CD1c-positive myeloid dendritic cell (primary cell): ENCODE measurements around the gene PDCD2L.
"Not testable (repeated sequence)": the region's sequence is repeated elsewhere in the genome, so short reads cannot be mapped to it uniquely, and the experiment has no call there.

Experiments
- DNase-seq: peaks from one replicate; pipeline ENCODE4 v3.0.0-alpha.2; 2016; ENCODE audit errors: extremely low spot score

Gene PDCD2L

DNA sequence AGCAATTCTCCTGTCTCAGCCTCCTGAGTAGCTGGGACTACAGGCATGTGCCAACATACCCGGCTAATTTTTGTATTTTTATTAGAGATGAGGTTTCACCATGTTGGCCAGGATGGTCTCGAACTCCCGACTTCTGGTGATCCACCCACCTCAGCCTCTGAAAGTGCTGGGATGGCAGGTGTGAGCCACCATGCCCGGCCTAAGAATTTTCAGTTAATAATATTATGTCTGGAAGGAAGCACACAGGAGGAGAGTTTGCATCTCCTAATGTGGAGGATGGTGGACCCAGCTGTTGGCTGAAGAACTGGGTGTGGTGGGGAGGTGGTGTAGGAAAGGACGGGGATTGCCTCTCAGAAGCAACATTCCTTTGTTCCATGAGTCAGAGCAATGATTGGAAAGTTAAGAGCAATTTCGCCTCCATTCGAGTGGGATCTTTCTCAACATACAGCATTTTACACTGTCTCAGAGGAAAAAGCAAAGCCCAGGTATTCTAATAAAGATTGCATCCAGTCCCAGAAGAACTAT lies 11.9 kb downstream of the PDCD2L start:
- no peak for DNase-seq

DNA sequence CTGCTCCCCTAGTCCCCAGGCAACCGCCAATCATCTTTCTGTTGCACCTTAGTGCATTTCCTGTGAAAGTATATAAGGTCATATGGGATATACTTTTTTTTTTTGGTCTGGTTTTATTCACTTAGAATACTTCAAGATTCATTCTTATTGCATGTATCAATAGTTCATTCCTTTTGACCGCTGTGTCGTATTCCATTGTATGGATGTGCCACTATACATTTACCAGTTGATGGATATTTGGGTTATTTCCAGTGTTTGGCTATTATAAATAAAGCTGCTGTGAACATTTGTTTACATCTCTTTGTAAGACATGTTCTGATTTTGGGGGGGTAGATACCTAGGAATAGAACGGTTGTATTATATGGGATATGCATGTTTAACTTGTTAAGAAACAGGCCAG lies 14.1 kb downstream of the PDCD2L start:
- no peak for DNase-seq

DNA sequence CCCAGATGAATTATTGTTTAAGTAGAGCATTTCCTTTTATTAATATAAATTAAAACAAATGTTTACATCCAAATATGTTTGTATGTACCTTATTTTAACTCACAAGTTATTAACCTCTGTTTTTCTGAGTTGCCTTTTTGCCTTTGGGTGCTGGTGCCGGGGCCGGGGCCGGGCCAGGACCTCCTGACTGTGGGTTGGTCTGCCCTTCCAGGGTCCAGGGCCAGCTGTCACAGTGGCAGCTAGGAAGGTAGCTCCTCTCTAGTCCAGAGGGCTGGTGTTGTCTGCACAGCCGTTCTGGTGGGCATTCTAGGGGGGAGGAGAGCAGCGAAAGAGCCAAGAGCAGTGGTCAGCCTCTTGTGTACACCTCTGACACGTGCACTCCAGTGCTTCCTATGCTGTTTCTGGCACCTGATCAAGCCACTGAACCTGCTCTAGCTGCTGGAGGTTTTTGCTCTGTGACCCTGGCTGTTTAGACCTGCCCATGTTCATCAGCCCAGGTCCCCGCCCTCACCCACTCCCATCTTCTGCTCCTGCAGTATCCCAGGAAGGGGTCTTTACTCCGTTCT lies 22.0 kb downstream of the PDCD2L start:
- no peak for DNase-seq

DNA sequence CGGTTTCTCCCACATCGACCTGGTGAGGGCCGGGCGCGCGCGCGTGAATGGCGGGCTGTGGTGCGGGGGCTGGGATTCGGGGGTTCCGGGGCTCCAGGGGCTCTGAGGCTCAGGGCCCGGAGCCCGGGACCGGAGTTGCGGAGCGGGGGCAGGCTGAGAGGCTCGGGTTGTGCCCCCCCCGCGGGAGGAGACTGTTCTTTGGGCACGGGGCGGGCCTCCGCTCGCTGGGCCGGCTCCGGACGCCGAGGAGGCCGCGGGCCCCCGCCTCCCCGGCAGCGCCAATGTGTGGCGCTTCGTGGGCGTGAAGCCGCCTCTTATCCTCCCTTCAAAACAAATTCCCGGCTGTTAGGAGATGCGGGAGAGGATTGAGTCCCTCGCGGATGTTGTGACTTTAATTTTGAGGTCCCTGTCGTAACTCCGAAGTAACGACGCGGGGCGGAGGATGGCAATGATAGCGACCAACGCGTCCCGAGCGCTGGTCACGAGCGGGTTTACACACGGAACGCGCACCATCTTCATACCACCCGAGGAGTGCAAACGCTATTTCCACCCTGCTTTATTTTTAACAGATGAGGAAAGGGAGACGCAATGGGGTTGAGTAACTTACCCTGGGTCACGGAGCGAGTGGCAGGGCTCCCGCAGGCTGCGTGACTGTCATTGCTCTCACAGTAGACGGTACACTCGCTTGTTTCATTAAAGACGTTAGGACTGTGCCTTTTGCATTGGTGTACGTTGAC lies 24.5 kb downstream of the PDCD2L start:
- DNase-seq = peak; percentile 60

DNA sequence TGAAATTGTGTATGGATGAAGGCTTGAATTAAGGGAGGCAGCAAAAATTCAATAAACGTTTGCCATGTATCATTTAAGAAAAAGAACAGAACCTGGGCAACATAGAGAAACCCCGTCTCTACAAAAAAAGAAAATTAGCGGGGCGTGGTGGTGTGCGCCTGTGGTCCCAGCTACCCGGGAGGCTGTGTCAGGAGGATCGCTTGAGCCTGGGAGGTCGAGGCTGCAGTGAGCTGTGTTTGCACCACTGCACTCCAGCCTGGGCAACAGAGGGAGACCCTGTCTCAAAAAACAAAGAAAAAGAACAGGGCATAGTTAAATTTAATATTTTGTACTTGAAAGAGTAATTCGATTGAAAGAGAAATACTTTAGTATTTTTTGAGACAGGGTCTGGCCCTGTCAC lies 25.4 kb downstream of the PDCD2L start:
- DNase-seq = no peak

DNA sequence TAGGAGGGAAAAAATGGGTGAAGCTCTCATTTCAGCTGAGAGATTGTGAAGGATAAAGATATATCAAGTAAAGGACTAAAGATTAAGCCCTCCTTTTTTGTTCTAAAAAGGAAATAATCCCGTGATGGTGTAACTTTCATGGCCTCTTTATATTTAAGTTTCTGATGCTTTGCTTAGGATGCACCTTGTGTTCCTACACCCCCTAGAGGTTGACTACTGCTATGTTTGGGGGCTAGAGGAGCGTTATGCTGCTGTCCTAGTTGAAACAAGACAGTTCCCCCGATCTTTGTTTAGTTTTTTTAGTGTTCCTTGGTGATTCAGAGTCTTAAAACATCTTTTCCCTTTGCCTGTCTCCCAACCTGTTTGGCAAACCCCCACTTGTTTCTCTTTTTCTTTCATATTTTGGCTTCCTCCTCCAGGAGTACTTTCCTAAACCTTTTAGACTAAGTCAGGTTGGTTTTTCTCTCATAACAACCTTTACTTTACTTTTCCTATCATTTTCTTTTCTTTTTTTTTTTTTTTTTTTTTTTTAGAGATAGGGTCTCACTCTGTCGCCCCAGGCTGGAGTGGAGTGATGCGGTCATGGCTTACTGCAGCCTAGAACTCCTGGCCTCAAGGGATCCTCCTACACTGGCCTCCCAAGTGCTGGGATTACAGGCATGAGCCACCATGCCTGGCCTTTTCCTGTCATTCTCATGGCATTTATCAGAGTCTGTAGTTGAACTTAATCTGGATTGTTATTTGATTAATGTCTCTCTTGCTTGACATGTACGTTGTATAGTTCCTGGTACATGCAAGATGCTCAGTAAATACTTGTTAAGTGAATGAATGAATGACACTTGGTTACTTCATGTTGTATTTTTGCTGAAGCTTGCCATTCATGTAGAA lies 26.8 kb downstream of the PDCD2L start:
- peak; percentile 64 for DNase-seq

DNA sequence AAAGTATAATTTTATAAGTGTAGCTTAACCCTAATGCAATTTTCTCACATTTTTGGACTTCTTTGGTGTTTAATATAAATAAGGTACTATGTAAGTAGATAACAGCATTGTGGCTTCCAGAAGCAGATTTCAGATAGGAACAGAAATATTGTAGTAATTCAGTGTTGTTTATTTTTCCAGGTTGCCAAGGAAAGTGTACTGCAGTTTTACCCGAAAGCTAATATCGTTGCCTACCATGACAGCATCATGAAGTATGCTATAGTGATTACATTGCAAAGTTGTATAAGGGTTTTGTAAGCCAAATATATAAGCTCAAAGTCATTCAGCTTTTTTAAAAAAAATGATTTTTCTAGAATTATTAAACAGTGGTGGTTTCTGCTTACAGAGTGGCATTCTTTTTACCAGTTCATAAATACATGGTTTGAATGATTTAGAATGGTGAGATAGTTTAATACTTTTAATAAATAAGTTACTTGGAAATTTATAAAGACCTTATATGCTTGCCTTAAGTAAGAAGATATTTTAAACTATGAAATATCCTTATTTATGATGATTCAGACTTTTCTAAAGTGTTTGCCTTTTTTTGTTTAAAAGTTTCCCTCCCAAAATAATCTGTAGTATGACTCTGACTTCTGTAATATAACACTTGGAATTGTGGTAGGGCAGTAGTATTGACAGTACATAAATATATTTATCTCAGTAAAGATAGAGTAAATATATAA lies 27.6 kb downstream of the PDCD2L start:
- no peak for DNase-seq

DNA sequence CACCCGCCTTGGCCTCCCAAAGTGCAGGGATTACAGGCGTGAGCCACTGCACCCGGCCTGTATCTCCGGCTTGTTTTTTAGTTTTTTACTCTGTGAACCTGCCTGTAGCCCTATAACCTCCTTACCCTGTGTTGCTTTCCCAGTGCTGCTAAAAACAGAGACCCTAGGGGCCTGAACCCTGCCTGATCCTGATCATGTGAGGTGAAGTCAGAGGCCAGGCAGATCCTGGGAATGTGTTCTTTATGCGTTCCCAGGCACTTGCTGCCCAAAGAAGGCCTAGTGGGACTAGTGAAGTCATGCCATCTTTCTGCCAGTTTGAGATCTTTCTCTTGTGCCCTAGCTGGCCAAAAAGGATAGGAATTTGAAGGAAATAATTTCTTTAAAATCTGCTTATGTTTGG lies 28.6 kb downstream of the PDCD2L start:
- DNase-seq = no peak

DNA sequence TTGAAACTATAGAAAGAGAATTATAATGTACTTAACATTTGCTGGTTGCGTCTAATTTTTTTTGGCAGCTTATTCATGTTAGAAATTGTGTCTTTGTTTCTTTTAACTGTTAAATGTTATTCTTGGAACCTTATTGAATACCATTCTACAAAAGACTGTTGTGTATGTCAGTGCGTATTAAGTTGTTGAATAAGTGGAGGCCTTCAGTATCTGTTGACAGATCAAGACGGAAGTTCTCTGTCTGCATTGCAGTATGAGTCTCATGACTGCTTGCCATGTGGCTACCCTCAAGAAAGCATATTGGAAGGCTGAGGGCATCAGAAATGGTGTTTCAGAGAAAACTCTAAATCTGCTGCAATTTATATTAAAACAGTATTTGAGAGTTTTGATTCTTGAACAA lies 32.5 kb downstream of the PDCD2L start:
- no peak for DNase-seq

DNA sequence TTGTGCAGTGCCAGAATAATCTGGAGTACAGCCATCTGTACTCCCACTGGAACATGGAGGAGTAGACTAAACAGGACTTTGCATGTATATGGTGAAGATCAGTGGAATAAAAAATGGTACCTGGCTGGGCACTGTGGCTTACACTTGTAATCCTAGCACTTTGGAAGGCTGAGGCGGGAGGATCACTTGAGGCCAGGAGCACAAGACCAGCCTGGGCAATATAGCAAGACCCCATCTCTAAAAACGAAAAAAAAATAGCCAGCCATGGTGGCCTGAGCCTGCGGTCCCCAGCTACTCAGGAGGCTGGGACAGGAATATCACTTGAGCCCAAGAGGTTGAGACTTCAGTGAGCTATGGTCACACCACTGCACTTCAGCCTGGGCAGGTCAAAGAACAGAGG lies 44.0 kb downstream of the PDCD2L start:
- no peak for DNase-seq

DNA sequence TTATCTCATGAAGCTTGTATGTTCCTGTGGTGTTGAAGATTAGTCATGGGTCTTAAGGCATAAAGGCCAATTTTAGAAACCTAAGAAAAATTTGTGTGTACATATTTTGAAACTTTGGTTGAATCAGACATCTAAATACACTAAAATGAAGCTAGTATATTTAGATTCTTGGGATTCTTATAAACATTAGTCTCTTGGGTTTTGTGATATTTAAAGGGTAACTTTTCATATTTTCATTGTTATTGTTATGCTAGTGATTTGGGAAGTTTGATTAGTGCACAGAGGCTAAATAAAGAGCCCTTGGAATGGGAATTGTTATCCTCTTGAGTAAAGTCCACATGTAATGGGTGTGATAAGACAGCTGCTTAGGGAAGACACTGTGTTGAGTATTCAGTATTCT lies 48.5 kb downstream of the PDCD2L start:
- no peak for DNase-seq

DNA sequence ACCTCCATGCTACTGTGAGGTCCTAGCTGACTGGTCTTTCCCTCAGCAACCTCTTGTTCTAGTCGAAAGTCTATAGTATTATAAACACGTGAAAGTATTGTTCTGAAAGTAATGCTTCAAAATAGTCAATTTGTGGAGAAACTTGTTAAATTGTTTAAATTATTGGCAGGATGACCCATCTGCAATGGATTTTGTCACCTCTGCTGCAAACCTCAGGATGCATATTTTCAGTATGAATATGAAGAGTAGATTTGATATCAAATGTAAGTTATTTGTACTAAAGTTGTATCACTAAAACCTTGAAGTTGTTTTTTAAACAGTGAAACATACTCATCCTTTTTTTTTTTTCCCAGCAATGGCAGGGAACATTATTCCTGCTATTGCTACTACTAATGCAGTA lies 49.9 kb downstream of the PDCD2L start:
- DNase-seq = no peak

DNA sequence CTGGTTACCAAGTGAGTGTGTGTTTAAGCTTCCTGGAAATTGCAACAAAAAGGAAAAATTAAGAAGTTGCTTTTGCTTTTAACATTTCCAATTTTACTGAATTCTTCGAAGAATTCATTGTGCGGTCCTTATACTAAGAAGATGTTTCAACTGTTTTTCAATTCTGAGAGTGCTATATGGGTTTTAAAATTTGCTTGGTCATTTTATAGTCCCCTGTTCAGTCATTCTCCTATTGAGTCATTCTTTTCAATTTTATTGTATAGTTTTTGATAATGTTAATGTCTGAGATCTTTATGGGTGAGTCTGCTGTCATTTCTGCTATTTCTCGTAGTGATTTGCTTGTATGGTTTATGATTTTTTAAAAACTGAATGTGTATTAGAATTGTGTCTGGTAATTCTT lies 50.5 kb downstream of the PDCD2L start:
- DNase-seq = no peak

DNA sequence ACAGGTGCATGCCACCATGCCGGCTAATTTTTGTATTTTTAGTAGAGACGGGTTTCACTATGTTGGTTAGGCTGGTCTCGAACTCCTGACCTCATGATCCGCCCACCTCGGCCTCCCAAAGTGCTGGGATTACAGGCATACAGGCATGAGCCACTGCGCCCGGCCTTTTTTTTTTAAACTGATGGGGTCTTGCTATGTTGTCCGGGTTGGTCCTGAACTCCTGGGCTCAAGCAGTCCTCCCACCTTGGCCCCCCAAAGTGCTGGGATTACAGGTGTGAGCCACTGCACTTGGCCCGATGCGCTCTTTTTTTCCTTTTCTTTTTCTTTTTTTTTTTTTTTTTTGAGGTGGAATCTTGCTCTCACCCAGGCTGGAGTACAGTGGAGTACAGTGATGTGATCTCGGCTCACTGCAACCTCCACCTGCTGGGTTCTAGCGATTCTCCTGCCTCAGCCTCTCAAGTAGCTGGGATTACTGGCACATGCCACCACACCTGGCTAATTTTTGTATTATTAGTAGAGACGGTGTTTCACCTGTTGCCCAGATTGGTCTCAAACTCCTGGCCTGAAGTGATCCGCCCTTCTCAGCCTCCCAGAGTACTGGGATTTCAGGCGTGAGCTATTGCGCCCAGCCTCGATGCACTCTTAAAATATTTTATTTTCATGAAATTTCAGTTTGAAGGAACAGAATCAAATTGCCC lies 51.7 kb downstream of the PDCD2L start:
- not testable (repeated sequence) for DNase-seq

DNA sequence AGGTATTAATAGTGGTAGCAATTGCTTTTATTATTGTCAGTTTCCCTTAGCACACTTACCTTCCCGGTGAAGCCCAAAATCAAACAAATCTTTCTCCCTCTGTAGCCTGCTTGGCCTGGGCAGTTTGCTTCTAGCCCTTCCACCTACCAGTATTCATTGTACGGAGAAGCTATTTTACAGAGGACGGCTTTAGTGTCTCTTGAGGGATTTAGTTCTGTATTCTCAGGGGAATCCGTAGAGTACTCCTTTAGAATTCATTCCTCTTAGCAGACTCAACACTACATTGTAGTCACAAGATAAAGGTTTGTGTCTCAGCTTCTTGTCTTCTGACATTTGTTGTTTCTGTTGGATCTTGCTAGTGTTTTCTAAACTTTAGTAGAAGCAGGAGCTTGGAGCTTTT lies 53.2 kb downstream of the PDCD2L start:
- DNase-seq = no peak

DNA sequence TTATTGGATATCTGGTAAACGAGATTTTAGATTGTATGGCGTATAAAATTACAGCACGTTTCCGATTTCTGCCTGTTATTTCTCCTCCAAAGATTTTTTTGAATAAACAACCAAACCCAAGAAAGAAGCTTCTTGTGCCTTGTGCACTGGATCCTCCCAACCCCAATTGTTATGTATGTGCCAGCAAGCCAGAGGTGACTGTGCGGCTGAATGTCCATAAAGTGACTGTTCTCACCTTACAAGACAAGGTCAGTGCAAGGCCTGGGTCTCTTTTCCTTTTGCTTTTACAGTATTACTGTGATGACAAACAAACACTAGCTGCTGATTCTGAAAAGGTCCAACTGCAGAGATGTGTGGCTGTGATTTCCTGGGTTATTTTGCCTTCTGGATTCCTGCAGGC lies 54.5 kb downstream of the PDCD2L start:
- no peak for DNase-seq

DNA sequence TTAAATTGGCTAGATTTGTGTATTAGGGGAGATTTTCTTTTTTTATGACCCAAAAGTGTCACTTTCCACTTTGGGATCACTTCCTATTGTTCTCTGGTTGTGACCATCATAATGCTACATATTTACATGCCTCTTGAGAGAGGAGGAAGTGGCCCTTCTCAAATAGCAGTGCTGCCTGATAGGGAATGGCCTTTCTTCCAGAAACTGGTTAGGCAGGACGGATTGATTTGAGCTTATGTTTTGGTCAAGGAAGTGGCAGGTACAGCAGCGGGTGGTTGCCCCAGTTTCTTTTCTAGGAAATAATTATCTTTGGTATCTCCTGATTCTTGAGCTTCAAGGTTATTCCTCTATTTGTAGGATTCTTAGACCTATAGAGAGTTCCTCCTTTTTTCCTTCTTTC lies 55.4 kb downstream of the PDCD2L start:
- DNase-seq = no peak

DNA sequence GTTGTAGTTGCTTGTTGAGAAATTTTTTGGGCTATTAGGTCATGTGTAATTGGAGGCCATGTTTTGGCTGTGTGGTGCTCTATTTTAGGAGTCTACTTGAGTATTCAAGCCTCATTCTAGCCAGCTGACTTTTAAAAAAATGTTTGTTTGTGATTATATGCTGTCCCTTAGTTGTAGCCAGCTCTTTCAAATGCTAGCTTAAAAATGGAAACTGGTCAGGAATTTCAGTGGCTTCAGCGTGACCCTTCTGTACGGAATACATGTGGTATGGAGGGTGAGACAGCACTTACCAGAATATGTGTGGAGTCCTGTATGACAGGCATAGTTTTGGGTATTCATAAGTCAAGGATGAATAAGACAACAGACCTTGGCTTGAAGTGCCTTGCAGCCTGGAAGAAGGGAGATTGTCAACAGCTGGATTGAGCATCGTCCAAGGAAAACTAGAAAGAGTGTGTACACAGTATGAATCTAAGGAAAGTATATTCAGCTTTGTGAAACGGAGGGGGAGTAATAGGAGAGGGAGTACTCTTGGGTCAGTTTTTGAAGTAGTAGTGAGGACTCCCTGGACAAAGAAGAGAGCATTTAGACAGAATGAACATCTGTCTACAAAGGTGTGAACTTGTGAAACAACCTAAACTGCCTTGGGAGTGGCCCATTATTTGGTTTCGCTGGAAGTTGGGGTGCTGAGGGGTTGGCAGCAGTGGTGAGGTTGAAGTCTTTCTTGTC lies 57.3 kb downstream of the PDCD2L start:
- DNase-seq = no peak

DNA sequence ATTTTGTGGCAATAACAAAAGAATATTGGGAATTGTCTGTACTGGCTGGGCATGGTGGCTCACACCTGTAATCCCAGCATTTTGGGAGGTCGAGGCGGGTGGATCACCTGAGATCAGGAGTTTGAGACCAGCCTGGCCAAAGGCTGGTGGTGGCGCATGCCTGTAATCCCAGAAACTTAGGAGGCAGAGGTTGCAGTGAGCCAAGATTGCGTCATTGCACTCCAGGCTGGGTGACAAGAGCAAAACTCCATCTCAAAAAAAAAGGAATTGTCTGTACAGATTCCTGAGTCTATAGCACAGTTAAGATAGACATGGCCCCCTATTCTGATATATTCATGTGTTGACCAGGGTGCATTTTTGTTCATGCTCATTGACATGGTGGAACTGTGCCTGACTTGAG lies 60.6 kb downstream of the PDCD2L start:
- DNase-seq = not testable (repeated sequence)

DNA sequence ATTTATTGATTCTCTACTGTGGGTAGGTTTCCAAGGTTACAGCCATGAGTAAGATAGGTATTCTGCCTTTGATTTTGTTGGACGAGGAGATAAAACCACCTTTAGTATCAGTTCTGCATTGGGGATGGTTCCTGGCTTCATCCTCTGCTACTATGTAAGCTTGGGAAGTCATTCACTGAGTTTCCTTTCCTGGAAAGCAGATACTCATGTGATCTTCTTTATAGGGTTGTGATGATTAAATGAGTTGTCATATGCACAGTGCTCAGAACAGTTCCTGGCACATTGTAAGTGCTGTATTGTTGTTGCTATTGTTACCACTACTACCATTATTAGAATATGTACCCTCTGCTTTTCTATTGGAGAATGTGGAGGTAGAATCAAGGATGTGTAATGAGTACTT lies 64.2 kb downstream of the PDCD2L start:
- no peak for DNase-seq

DNA sequence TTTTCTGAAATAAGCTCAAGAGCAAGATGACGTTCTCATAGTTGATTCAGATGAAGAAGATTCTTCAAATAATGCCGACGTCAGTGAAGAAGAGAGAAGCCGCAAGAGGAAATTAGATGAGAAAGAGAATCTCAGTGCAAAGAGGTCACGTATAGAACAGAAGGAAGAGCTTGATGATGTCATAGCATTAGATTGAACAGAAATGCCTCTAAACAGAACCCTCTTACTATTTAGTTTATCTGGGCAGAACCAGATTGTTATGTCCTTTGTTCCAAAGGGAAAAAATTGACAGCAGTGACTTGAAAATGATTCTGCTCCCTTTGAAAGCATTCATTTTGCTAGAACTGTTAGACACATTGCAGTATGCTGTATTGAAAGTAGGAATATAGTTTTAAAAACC lies 64.8 kb downstream of the PDCD2L start:
- not testable (repeated sequence) for DNase-seq
